ENCODE results near the gene BAIAP2L2.
"Not testable (repeated sequence)": the region's sequence is repeated elsewhere in the genome, so short reads cannot be mapped to it uniquely, and the experiment has no call there.

BAIAP2L2 gene, protein sequence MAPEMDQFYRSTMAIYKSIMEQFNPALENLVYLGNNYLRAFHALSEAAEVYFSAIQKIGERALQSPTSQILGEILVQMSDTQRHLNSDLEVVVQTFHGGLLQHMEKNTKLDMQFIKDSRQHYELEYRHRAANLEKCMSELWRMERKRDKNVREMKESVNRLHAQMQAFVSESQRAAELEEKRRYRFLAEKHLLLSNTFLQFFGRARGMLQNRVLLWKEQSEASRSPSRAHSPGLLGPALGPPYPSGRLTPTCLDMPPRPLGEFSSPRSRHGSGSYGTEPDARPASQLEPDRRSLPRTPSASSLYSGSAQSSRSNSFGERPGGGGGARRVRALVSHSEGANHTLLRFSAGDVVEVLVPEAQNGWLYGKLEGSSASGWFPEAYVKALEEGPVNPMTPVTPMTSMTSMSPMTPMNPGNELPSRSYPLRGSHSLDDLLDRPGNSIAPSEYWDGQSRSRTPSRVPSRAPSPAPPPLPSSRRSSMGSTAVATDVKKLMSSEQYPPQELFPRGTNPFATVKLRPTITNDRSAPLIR

DNA sequence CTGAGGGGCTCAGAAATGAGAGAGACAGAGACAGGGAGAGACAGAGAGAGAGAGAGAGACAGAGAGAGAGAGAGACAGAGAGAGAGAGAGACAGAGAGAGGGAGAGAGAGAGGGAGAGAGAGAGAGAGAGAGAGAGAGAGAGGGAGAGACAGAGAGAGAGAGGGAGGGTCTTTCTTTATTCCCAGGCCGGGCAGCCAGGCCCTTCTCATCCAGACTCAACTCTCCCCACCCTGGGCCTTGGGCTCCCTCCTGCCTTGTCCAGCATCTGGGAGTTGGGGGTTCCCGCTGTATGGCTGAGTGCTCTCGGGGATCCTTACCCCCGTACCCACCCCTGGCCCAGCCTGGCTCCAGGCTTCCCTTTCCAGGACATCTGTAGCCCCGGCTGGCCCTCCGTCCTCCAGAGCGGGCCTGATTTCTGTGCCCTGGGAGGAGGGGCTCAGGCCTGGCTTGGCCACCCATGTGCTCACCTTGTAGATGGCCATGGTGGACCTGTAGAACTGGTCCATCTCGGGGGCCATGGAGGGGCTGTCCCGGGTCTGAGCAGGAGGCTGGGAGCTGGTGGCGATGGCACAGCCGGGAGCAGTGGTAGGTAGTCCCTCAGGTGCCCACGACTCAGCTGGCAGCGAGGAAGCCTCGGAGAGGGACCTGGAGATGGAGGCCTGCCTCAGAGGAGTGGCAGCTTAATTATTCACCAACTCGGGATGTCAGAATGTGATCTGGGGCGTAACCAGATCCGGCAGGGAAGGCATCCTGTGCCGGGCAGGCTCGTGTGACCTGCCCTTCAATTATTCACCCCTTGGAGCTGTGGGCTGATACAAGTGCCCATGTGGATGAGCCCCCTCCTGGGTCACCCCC is at the start of gene BAIAP2L2:
TSS of gene BAIAP2L2 (minus strand) at position 677 of the 855 bp plus-strand sequence. CDS start at position 518, 159 bp downstream.
- TF ChIP-seq EZH2phosphoT487 (IDR thresholded peaks at IDR 0.05; ENCODE audit: borderline replicate concordance), result no peak
- TF ChIP-seq, protein P1, sequence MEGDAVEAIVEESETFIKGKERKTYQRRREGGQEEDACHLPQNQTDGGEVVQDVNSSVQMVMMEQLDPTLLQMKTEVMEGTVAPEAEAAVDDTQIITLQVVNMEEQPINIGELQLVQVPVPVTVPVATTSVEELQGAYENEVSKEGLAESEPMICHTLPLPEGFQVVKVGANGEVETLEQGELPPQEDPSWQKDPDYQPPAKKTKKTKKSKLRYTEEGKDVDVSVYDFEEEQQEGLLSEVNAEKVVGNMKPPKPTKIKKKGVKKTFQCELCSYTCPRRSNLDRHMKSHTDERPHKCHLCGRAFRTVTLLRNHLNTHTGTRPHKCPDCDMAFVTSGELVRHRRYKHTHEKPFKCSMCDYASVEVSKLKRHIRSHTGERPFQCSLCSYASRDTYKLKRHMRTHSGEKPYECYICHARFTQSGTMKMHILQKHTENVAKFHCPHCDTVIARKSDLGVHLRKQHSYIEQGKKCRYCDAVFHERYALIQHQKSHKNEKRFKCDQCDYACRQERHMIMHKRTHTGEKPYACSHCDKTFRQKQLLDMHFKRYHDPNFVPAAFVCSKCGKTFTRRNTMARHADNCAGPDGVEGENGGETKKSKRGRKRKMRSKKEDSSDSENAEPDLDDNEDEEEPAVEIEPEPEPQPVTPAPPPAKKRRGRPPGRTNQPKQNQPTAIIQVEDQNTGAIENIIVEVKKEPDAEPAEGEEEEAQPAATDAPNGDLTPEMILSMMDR (conservative IDR thresholded peaks at IDR 0.05; ENCODE audit: low read length), result no peak

GRCh38 chr22:38155703-38156102 is 45.2 kb upstream of the BAIAP2L2 start:
- Histone ChIP-seq H4K20me1 (ENCODE audit: insufficient read depth, low read length, poor library complexity, severe bottlenecking) (no peaks in the 10 kb centered on the region), H3K27me3 (ENCODE audit: insufficient read depth, low read length, poor library complexity, severe bottlenecking) (no peaks in the 10 kb centered on the region), H3K9me2 (replicated peaks; ENCODE audit: low read depth, low read length) (no peaks in the 10 kb centered on the region), H3K9me3 (ENCODE audit: insufficient read depth, low read depth, low read length) (no peaks in the 10 kb centered on the region), H3F3A (ENCODE audit: low read depth) (no peaks in the 10 kb centered on the region), H3K4me1 (ENCODE audit: insufficient read depth, low read length, poor library complexity, severe bottlenecking) (peaks cover 3% of the 10 kb centered on the region), H3K79me2 (ENCODE audit: insufficient read depth, low read length) (no peaks in the 10 kb centered on the region), H3K4me3 (ENCODE audit: low read length, poor library complexity, severe bottlenecking) (no peak overlapping the region), H3K36me3 (ENCODE audit: insufficient read depth, low read length) (no peaks in the 10 kb centered on the region), H3K4me2 (ENCODE audit: low read depth, low read length, poor library complexity, severe bottlenecking) (no peak overlapping the region), H3K9ac (ENCODE audit: low read depth, low read length, poor library complexity, severe bottlenecking) (no peak overlapping the region), H2AFZ (ENCODE audit: low read length) (no peak overlapping the region)
- TF ChIP-seq EZH2phosphoT487 (IDR thresholded peaks at IDR 0.05; ENCODE audit: borderline replicate concordance), result no peak
- TF ChIP-seq, protein P1 (conservative IDR thresholded peaks at IDR 0.05; ENCODE audit: low read length), result no peak

More for the DNA sequence above, at the start of gene BAIAP2L2:
- no peak within 1 kb of the TSS for H3K9ac ChIP-seq (ENCODE audit: low read depth, low read length, poor library complexity, severe bottlenecking)
- H3K4me3 ChIP-seq (ENCODE audit: low read length, poor library complexity, severe bottlenecking), result no peak within 1 kb of the TSS
- no peaks in the 10 kb centered on the region for H3K9me2 ChIP-seq (replicated peaks; ENCODE audit: low read depth, low read length)
- H3K4me2 ChIP-seq (ENCODE audit: low read depth, low read length, poor library complexity, severe bottlenecking), result no peak within 1 kb of the TSS
- no peaks in the 10 kb centered on the region for H4K20me1 ChIP-seq (ENCODE audit: insufficient read depth, low read length, poor library complexity, severe bottlenecking)
- no peaks in the 10 kb centered on the region for H3K9me3 ChIP-seq (ENCODE audit: insufficient read depth, low read depth, low read length)
- H3K79me2 ChIP-seq (ENCODE audit: insufficient read depth, low read length), result no peaks in the 10 kb centered on the region
- no peaks in the 10 kb centered on the region for H3F3A ChIP-seq (ENCODE audit: low read depth)
- no peaks in the 10 kb centered on the region for H3K4me1 ChIP-seq (ENCODE audit: insufficient read depth, low read length, poor library complexity, severe bottlenecking)
- H3K27me3 ChIP-seq (ENCODE audit: insufficient read depth, low read length, poor library complexity, severe bottlenecking), result no peaks in the 10 kb centered on the region
- no peaks in the 10 kb centered on the region for H3K36me3 ChIP-seq (ENCODE audit: insufficient read depth, low read length)
- H2AFZ ChIP-seq (ENCODE audit: low read length), result no peak within 1 kb of the TSS

GRCh38 chr22:38154563-38154915 is 44.1 kb upstream of the BAIAP2L2 start:
- not testable (repeated sequence) for H3K9ac ChIP-seq (ENCODE audit: low read depth, low read length, poor library complexity, severe bottlenecking); H3K4me2 ChIP-seq (ENCODE audit: low read depth, low read length, poor library complexity, severe bottlenecking); H3K9me2 ChIP-seq (replicated peaks; ENCODE audit: low read depth, low read length); H3K79me2 ChIP-seq (ENCODE audit: insufficient read depth, low read length); H3K36me3 ChIP-seq (ENCODE audit: insufficient read depth, low read length); H4K20me1 ChIP-seq (ENCODE audit: insufficient read depth, low read length, poor library complexity, severe bottlenecking); H3K9me3 ChIP-seq (ENCODE audit: insufficient read depth, low read depth, low read length); H3F3A ChIP-seq (ENCODE audit: low read depth); H3K27me3 ChIP-seq (ENCODE audit: insufficient read depth, low read length, poor library complexity, severe bottlenecking); H3K4me1 ChIP-seq (ENCODE audit: insufficient read depth, low read length, poor library complexity, severe bottlenecking); H2AFZ ChIP-seq (ENCODE audit: low read length); H3K4me3 ChIP-seq (ENCODE audit: low read length, poor library complexity, severe bottlenecking)
- TF ChIP-seq, protein P1 (conservative IDR thresholded peaks at IDR 0.05; ENCODE audit: low read length), result peak; percentile 28; the same call in 1 of the 2 replicates
